Lung (tissue), 12 donors: Measurements from ENCODE around the gene PLK5. TPM values are rescaled to one million over a fixed set of nuclear protein-coding genes. Genes with fewer than 3 reads are reported as not detected.

ENCODE experiments used
- ATAC-seq: fragments of 200-7000 bp; cut with Tn5 transposase; one replicate; pipeline ENCODE4 v1.9.1; 2020; ENCODE audit warnings: moderate number of reproducible peaks; ENCODE audit not compliant: insufficient read depth, low FRiP score
- DNase-seq, 3 donors: peaks; one replicate each; pipeline ENCODE4 v3.0.0-alpha.2; 2013 to 2017
- H3K27ac ChIP-seq, 2 donors: one replicate each; pipeline ENCODE4 v1.5.1; 2013; ENCODE audit warnings: mild to moderate bottlenecking in 2 of 2, moderate library complexity in 2 of 2, control low read depth in 1 of 2, inconsistent platforms in 1 of 2, low read depth in 1 of 2, low read length in 1 of 2
- H3K27me3 ChIP-seq, 3 donors: one replicate each; pipeline ENCODE4 v1.5.1; 2013; ENCODE audit warnings: low read length in 2 of 3; ENCODE audit not compliant: control insufficient read depth in 3 of 3, insufficient read depth in 3 of 3
- H3K36me3 ChIP-seq, 4 donors: one replicate each; pipeline ENCODE4 v1.5.1; 2013; ENCODE audit warnings: low read length in 4 of 4, mild to moderate bottlenecking in 1 of 4, moderate library complexity in 1 of 4; ENCODE audit not compliant: control insufficient read depth in 4 of 4, insufficient read depth in 4 of 4
- H3K4me1 ChIP-seq, 5 donors: one replicate each; pipeline ENCODE4 v1.5.1; 2013; ENCODE audit warnings: low read length in 5 of 5, mild to moderate bottlenecking in 2 of 5, moderate library complexity in 1 of 5; ENCODE audit not compliant: control insufficient read depth in 5 of 5, insufficient read depth in 5 of 5
- H3K4me3 ChIP-seq: one replicate; pipeline ENCODE4 v1.5.1; 2013; ENCODE audit warnings: mild to moderate bottlenecking, control low read depth, moderate library complexity
- H3K9ac ChIP-seq, 2 donors: one replicate each; pipeline ENCODE4 v1.5.1; 2013; ENCODE audit warnings: low read length in 2 of 2, control low read depth in 1 of 2; ENCODE audit not compliant: insufficient read depth in 1 of 2
- H3K9me3 ChIP-seq, 4 donors: one replicate each; pipeline ENCODE4 v1.5.1; 2013; ENCODE audit warnings: low read length in 3 of 4, mild to moderate bottlenecking in 1 of 4, moderate library complexity in 1 of 4; ENCODE audit not compliant: control insufficient read depth in 4 of 4, insufficient read depth in 3 of 4
- WGBS, 2 donors: extraction: QIAGEN DNeasy Blood & Tissue Kit; methylation state at CpG; one replicate each; pipeline ENCODE4 v1.1.7; 2013; 5-methylcytosine and 5-hydroxymethylcytosine counted together
- polyA plus RNA-seq, 2 donors: library from polyadenylated mRNA; stranded (reverse); fragments of 200-250 nt; gene quantifications; one replicate each; pipeline ENCODE4 v1.2.1, GENCODE V29; 2013
- total RNA-seq, 2 donors: library from RNA; depleted of rRNA in 1 of 2; stranded (reverse); fragments of >200 nt in 1 of 2; gene quantifications; one replicate each; pipeline ENCODE4 v1.2.1, GENCODE V29; 2014 to 2021
- TF ChIP-seq, protein P1 (sequence below): IDR thresholded peaks from 2 replicates; pipeline ENCODE4 v1.5.1; 2012; ENCODE audit warnings: mild to moderate bottlenecking; ENCODE audit errors: control extremely low read depth, extremely low read depth
- donor health status: control.
- donor health status: control.
- donor health status: Bipolar disorder and iron deficiency.
- donor health status: healthy.
- donor health status: DM: yes; HTN: yes; CAD: no.

PLK5 gene
- total and polyA plus RNA-seq, 4 donors = 0.09 TPM; not detected in 3

- H3K36me3 ChIP-seq = no peaks in the 10 kb centered on the region
- H3K4me3 ChIP-seq = no peak overlapping the region
- TF ChIP-seq, protein P1, sequence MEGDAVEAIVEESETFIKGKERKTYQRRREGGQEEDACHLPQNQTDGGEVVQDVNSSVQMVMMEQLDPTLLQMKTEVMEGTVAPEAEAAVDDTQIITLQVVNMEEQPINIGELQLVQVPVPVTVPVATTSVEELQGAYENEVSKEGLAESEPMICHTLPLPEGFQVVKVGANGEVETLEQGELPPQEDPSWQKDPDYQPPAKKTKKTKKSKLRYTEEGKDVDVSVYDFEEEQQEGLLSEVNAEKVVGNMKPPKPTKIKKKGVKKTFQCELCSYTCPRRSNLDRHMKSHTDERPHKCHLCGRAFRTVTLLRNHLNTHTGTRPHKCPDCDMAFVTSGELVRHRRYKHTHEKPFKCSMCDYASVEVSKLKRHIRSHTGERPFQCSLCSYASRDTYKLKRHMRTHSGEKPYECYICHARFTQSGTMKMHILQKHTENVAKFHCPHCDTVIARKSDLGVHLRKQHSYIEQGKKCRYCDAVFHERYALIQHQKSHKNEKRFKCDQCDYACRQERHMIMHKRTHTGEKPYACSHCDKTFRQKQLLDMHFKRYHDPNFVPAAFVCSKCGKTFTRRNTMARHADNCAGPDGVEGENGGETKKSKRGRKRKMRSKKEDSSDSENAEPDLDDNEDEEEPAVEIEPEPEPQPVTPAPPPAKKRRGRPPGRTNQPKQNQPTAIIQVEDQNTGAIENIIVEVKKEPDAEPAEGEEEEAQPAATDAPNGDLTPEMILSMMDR = no peak
- H3K27ac ChIP-seq = no peak overlapping the region
- H3K4me1 ChIP-seq = peaks cover 0 to 15% (median 3%) of the 10 kb centered on the region in 5 donors
- peaks cover 0 to 2% (median 0%) of the 10 kb centered on the region in 4 donors for H3K9me3 ChIP-seq
- ATAC-seq = no peak
- WGBS, 2 donors = 50 to 58% methylated on average over 12 of the region's 12 CpGs
- DNase-seq = no peak
- H3K9ac ChIP-seq = no peak overlapping the region
- peaks cover 0 to 12% (median 2%) of the 10 kb centered on the region in 3 donors for H3K27me3 ChIP-seq
These were observed 32.1 kb upstream of the PLK5 start for GRCh38 chr19:1491849-1492170.

GRCh38 chr19:1492474-1493006, 31.3 kb upstream of the PLK5 start:
- ATAC-seq = no peak
- DNase-seq = no peak
- peaks cover 3 to 12% (median 5%) of the 10 kb centered on the region in 3 donors for H3K27me3 ChIP-seq

GRCh38 chr19:1494115-1494815, 29.6 kb upstream of the PLK5 start:
- H3K4me3 ChIP-seq = no peak overlapping the region
- H3K36me3 ChIP-seq = no peaks in the 10 kb centered on the region
- ATAC-seq (no peak), DNase-seq (no peak)
- H3K9me3 ChIP-seq = peaks cover 0 to 2% (median 0%) of the 10 kb centered on the region in 4 donors
- WGBS, 2 donors = 68 to 80% methylated on average over 15 of the region's 15 CpGs
- no peak overlapping the region for H3K27ac ChIP-seq
- peaks cover 0 to 15% (median 3%) of the 10 kb centered on the region in 5 donors for H3K4me1 ChIP-seq
- TF ChIP-seq, protein P1 = no peak
- H3K27me3 ChIP-seq = peaks cover 3 to 12% (median 5%) of the 10 kb centered on the region in 3 donors
- H3K9ac ChIP-seq = no peak overlapping the region

More at GRCh38 chr19:1492474-1493006, 31.3 kb upstream of the PLK5 start:
- no peaks in the 10 kb centered on the region for H3K36me3 ChIP-seq
- no peak overlapping the region for H3K27ac ChIP-seq
- peaks cover 0 to 2% (median 0%) of the 10 kb centered on the region in 4 donors for H3K9me3 ChIP-seq
- peaks cover 0 to 15% (median 3%) of the 10 kb centered on the region in 5 donors for H3K4me1 ChIP-seq
- H3K4me3 ChIP-seq = no peak overlapping the region
- TF ChIP-seq, protein P1 = no peak
- 75 to 87% methylated on average over 10 of the region's 10 CpGs for WGBS, 2 donors
- H3K9ac ChIP-seq = no peak overlapping the region
